HepG2 (cell line): ENCODE data around the gene NIN. TPM values are rescaled to one million over a fixed set of nuclear protein-coding genes. Genes with fewer than 3 reads are reported as not detected.

ENCODE experiments used
- ATAC-seq: fragments of 200-7000 bp; cut with Tn5 transposase; 3 replicates; pipeline ENCODE4 v1.9.1; 2020; ENCODE audit warnings: mild to moderate bottlenecking, moderate library complexity
- BruUV-seq: library from RNA; stranded (reverse); fragments of 400-500 nt; replicated peaks from 2 replicates; lab custom pipeline; 2021; lab: Mats Ljungman, UMichigan
- CTCF ChIA-PET: fragments of 300-600 bp; formaldehyde crosslinking; extraction: SDS; loops from one replicate; lab custom pipeline; 2021; ENCODE audit warnings: low total read pairs, inconsistent platforms, low intra/inter-chr PET ratio; lab: Yijun Ruan, JAX
- POLR2A ChIA-PET: fragments of 350-600 bp; sonication (Branson Sonifier 250); formaldehyde crosslinking; loops from one replicate; lab custom pipeline; 2020; ENCODE audit warnings: antibody characterized with exemption, inconsistent platforms; lab: Yijun Ruan, JAX
- DNase-seq: peaks from one replicate; pipeline ENCODE4 v3.0.0-alpha.2; 2015; ENCODE audit warnings: low spot score
- FAIRE-seq: peaks from 3 replicates; lab custom pipeline; 2011; peaks lifted over from hg19 to GRCh38; lab: Jason Lieb, UNC
- H2AFZ ChIP-seq: one replicate; pipeline ENCODE4 v1.6.1; 2011; ENCODE audit warnings: low read length, inconsistent platforms
- H3K27ac ChIP-seq: fragments of 300-600 bp; 3 replicates; pipeline ENCODE4 v1.8.0; 2011; ENCODE audit warnings: mixed run types, mild to moderate bottlenecking, mixed read lengths, low read length, inconsistent platforms; ENCODE audit not compliant: insufficient read depth; ENCODE audit errors: extremely low read length
- H3K27me3 ChIP-seq, 2 experiments: fragments of 200-600 bp in 1 of 2; 2 replicates in 1 of 2; 3 replicates in 1 of 2; pipeline versions ENCODE4 v1.6.0 to v1.8.0; 2011; ENCODE audit warnings: low read length in 2 of 2, mild to moderate bottlenecking in 2 of 2, moderate library complexity in 2 of 2, inconsistent platforms in 1 of 2; ENCODE audit not compliant: insufficient read depth in 2 of 2, control insufficient read depth in 1 of 2
- H3K36me3 ChIP-seq, 2 experiments: fragments of 200-600 bp in 1 of 2; replicated peaks in 1 of 2; 2 replicates in 1 of 2; 3 replicates in 1 of 2; pipeline versions ENCODE4 v1.5.1 to v1.8.0; 2011; ENCODE audit warnings: low read length in 2 of 2, inconsistent platforms in 1 of 2; ENCODE audit not compliant: insufficient read depth in 2 of 2, control insufficient read depth in 1 of 2
- H3K4me1 ChIP-seq: 2 replicates; pipeline ENCODE4 v1.5.1; 2012; ENCODE audit warnings: low read length, inconsistent platforms; ENCODE audit not compliant: insufficient read depth
- H3K4me2 ChIP-seq: 2 replicates; pipeline ENCODE4 v1.6.0; 2011; ENCODE audit warnings: low read depth, low read length, inconsistent platforms
- H3K4me3 ChIP-seq, 3 experiments: fragments of 200-600 bp in 1 of 3; sonication (generic), shearing (Covaris generic) in 1 of 3; replicated peaks in 1 of 3; 2 replicates each; pipeline ENCODE4 v1.5.1; 2011 to 2016; ENCODE audit warnings: low read length in 3 of 3, inconsistent platforms in 2 of 3, low read depth in 2 of 3, mild to moderate bottlenecking in 2 of 3, control low read depth in 1 of 3, mixed read lengths in 1 of 3; ENCODE audit not compliant: insufficient read depth in 1 of 3
- H3K79me2 ChIP-seq: one replicate; pipeline ENCODE4 v1.6.1; 2011; ENCODE audit warnings: low read length, inconsistent platforms; ENCODE audit not compliant: insufficient read depth
- H3K9ac ChIP-seq: 2 replicates; pipeline ENCODE4 v1.6.0; 2011; ENCODE audit warnings: mild to moderate bottlenecking, low read depth, low read length, inconsistent platforms; ENCODE audit not compliant: insufficient read depth
- H3K9me3 ChIP-seq: 2 replicates; pipeline ENCODE4 v1.5.1; 2012; ENCODE audit warnings: mild to moderate bottlenecking, low read length
- H4K20me1 ChIP-seq: 2 replicates; pipeline ENCODE4 v1.6.0; 2011; ENCODE audit warnings: inconsistent platforms, mild to moderate bottlenecking, low read length, moderate library complexity; ENCODE audit not compliant: insufficient read depth
- ATF3 ChIP-seq: sonication (generic); formaldehyde crosslinking; IDR thresholded peaks from 2 replicates; pipeline ENCODE4 v1.4.0; 2020; ENCODE audit warnings: missing genetic modification reagents
- CREM ChIP-seq, 2 experiments: sonication (generic) in 1 of 2; formaldehyde crosslinking in 1 of 2; IDR thresholded peaks; 2 replicates each; pipeline versions ENCODE4 v1.4.0 to v1.6.1; 2016 to 2020; ENCODE audit warnings: antibody characterized with exemption in 1 of 2, mild to moderate bottlenecking in 1 of 2, missing genetic modification reagents in 1 of 2
- FIP1L1 ChIP-seq: fragments of 200-400 bp; formaldehyde crosslinking; IDR thresholded peaks from 2 replicates; pipeline ENCODE4 v1.6.1; 2018; ENCODE audit warnings: low read depth, mild to moderate bottlenecking, low read length, moderate library complexity, borderline replicate concordance; ENCODE audit not compliant: insufficient read depth
- KDM2A ChIP-seq: sonication (generic); formaldehyde crosslinking; IDR thresholded peaks from 2 replicates; pipeline ENCODE4 v1.4.0; 2020; ENCODE audit warnings: low read depth, missing genetic modification reagents, borderline replicate concordance
- PAXIP1 ChIP-seq: sonication (generic); formaldehyde crosslinking; conservative IDR thresholded peaks from 2 replicates; pipeline ENCODE4 v1.4.0; 2020; ENCODE audit warnings: mild to moderate bottlenecking, missing genetic modification reagents, moderate library complexity
- SCMH1 ChIP-seq: sonication (generic); formaldehyde crosslinking; IDR thresholded peaks from 2 replicates; pipeline ENCODE4 v1.9.0; 2021; ENCODE audit warnings: missing genetic modification reagents, mild to moderate bottlenecking, borderline replicate concordance
- TFAP4 ChIP-seq: sonication (generic); IDR thresholded peaks from 2 replicates; pipeline ENCODE4 v1.6.1; 2016; ENCODE audit warnings: low read depth, borderline replicate concordance
- ZNF142 ChIP-seq: sonication (generic); formaldehyde crosslinking; IDR thresholded peaks from 2 replicates; pipeline ENCODE4 v1.4.0; 2020; ENCODE audit warnings: missing genetic modification reagents
- ZNF253 ChIP-seq: sonication (generic); formaldehyde crosslinking; IDR thresholded peaks from 2 replicates; pipeline ENCODE4 v1.8.0; 2022; ENCODE audit warnings: mild to moderate bottlenecking, missing genetic modification reagents, borderline replicate concordance
- ZNF44 ChIP-seq: sonication (generic); formaldehyde crosslinking; IDR thresholded peaks from 2 replicates; pipeline ENCODE4 v1.5.1; 2020; ENCODE audit warnings: mild to moderate bottlenecking, missing genetic modification reagents
- WGBS: methylation state at CpG from one replicate; pipeline ENCODE4 v1.1.6; 2017; ENCODE audit warnings: low lambda C conversion rate; 5-methylcytosine and 5-hydroxymethylcytosine counted together
- in situ Hi-C: cut with HindIII; loops from 2 replicates; pipeline ENCODE4 v1.10.0; 2017; ENCODE audit warnings: low pct_unique_long_range_greater_than_20kb; ENCODE audit not compliant: extremely low pct_ligation_motif_present
- intact Hi-C: fragments of 100-400 bp; cut with micrococcal nuclease; formaldehyde crosslinking; loops from one replicate; pipeline ENCODE4 v1.10.0; 2022; ENCODE audit not compliant: unreplicated experiment
- polyA plus RNA-seq, 8 experiments: library from polyadenylated mRNA; depleted of rRNA in 3 of 8; stranded (reverse) in 7 of 8; unstranded in 1 of 8; fragments of >200 nt; fragmentation: Illumina TruSeq in 4 of 8; extraction: Trizol in 4 of 8; gene quantifications; 2 replicates each; pipeline versions ENCODE4 v1.2.1 to v1.2.3, GENCODE V29; 2011 to 2016; ENCODE audit warnings: low read depth in 4 of 8, missing spikeins in 1 of 8, mixed read lengths in 1 of 8; ENCODE audit not compliant: insufficient read depth in 1 of 8
- total RNA-seq, 5 experiments: library from RNA; depleted of rRNA; stranded (reverse); fragments of >200 nt; fragmentation: Illumina TruSeq; extraction: Trizol; gene quantifications; 2 replicates each; pipeline ENCODE4 v1.2.3, GENCODE V29; 2016; ENCODE audit warnings: low read depth in 1 of 5

NIN gene
- total and polyA plus RNA-seq, 2 of the 13 experiments (the other 11 are each of a cell fraction or from before 2014, with no cell fraction given) = 2.8 to 9.7 TPM

- ATAC-seq = no peak
- CTCF ChIA-PET = no interaction called here
- H3K36me3 ChIP-seq = no peaks in the 10 kb centered on the region
- H3K9ac ChIP-seq = no peak overlapping the region
- H3K9me3 ChIP-seq = no peaks in the 10 kb centered on the region
- no peak for FAIRE-seq
- no peak overlapping the region for H3K4me2 ChIP-seq
- intact Hi-C loops (loop anchor here (10.0 kb wide), 1 partner anchor 261 kb away; no protein-coding TSS in a partner anchor), in situ Hi-C loops (no loop called here)
- POLR2A ChIA-PET = no interaction called here
- DNase-seq = no peak
- no peak overlapping the region for H3K4me3 ChIP-seq
- BruUV-seq = no TSS peak
- H3K4me1 ChIP-seq = peaks cover 23% of the 10 kb centered on the region
- no peaks in the 10 kb centered on the region for H4K20me1 ChIP-seq
- no peaks in the 10 kb centered on the region for H3K79me2 ChIP-seq
- H3K27me3 ChIP-seq = no peaks in the 10 kb centered on the region
- 67% methylated on average over 11 of the region's 11 CpGs for WGBS
- H3K27ac ChIP-seq = no peak overlapping the region
- no peak overlapping the region for H2AFZ ChIP-seq
- TF ChIP-seq SCMH1 (CRISPR knock-in tag) = no peak
- TF ChIP-seq CREM (IDR thresholded peaks at IDR 0.05) = no peak
- no peak for TF ChIP-seq CREM (CRISPR knock-in tag; IDR thresholded peaks at IDR 0.05)
- no peak for TF ChIP-seq TFAP4
- TF ChIP-seq PAXIP1 (CRISPR knock-in tag) = no peak
- no peak for TF ChIP-seq ZNF253 (CRISPR knock-in tag)
- no peak for TF ChIP-seq FIP1L1
- no peak for TF ChIP-seq ZNF44 (CRISPR knock-in tag)
- no peak for TF ChIP-seq KDM2A (CRISPR knock-in tag)
- TF ChIP-seq ZNF142 = no peak
- TF ChIP-seq ATF3 (CRISPR knock-in tag) = no peak
Observed at GRCh38 chr14:50865391-50866076, 34.6 kb upstream of the NIN start.
